HCEC 1CT (cell line): Measurements from ENCODE around the gene SYCP2.
"Not testable (repeated sequence)": the region's sequence is repeated elsewhere in the genome, so short reads cannot be mapped to it uniquely, and the experiment has no call there.

Experiments used
- DNase-seq: peaks from one replicate; pipeline ENCODE4 v3.0.0-alpha.2; 2017

SYCP2 gene, protein sequence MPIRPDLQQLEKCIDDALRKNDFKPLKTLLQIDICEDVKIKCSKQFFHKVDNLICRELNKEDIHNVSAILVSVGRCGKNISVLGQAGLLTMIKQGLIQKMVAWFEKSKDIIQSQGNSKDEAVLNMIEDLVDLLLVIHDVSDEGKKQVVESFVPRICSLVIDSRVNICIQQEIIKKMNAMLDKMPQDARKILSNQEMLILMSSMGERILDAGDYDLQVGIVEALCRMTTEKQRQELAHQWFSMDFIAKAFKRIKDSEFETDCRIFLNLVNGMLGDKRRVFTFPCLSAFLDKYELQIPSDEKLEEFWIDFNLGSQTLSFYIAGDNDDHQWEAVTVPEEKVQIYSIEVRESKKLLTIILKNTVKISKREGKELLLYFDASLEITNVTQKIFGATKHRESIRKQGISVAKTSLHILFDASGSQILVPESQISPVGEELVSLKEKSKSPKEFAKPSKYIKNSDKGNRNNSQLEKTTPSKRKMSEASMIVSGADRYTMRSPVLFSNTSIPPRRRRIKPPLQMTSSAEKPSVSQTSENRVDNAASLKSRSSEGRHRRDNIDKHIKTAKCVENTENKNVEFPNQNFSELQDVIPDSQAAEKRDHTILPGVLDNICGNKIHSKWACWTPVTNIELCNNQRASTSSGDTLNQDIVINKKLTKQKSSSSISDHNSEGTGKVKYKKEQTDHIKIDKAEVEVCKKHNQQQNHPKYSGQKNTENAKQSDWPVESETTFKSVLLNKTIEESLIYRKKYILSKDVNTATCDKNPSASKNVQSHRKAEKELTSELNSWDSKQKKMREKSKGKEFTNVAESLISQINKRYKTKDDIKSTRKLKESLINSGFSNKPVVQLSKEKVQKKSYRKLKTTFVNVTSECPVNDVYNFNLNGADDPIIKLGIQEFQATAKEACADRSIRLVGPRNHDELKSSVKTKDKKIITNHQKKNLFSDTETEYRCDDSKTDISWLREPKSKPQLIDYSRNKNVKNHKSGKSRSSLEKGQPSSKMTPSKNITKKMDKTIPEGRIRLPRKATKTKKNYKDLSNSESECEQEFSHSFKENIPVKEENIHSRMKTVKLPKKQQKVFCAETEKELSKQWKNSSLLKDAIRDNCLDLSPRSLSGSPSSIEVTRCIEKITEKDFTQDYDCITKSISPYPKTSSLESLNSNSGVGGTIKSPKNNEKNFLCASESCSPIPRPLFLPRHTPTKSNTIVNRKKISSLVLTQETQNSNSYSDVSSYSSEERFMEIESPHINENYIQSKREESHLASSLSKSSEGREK (N-terminal part only)

DNA sequence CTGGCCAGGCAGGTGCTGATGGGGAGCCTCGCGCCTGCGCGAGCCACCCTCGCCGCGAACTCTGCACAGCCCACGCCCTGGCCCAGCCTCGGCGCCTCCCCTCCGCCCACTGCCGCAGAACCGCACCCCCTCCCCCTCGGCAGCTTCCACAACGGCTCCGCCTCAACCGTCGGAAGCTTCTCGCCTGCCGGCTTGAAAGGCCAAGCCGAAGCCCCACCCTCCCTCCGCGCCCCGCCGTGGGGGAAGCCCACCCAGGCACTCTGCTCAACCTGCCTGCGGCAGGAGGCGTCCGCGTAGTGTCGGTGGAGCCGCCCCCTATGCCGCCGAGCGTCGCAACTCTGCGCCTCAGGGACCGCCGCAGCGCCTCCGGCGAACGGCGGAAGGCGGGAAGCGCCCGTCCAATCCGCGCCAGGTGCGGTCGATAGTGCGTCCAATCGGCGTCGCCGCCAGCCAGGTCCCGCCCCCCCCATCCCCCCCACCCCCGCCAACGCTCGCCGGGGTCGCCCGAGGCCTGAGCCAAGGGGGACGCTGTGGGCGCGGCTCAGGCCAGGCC lies at the start of gene SYCP2:
Gene SYCP2 (minus strand): TSS at position 342 of the 553 bp plus-strand sequence. CDS start 11,224 bp downstream, outside the sequence.
- DNase-seq: no peak

DNA sequence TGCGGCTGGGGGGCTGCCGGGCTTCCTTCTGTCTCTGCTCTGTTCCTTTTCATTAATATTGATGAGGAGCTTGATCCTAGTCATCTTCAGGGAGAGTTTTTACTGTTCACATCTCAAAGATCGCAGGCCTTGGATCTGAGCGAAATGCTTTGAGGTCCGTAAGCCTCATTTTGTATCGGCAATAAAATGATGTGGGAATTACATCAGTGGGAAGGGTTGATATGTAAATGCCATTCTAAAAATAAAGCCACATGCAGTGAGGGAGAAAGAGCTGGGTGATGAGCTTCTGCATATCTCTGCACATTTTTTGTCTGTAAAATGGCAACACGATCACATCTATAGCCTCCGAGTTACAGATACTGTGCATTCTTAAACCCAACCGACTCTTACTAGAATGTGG lies 49.6 kb upstream of the SYCP2 start:
- no peak for DNase-seq

DNA sequence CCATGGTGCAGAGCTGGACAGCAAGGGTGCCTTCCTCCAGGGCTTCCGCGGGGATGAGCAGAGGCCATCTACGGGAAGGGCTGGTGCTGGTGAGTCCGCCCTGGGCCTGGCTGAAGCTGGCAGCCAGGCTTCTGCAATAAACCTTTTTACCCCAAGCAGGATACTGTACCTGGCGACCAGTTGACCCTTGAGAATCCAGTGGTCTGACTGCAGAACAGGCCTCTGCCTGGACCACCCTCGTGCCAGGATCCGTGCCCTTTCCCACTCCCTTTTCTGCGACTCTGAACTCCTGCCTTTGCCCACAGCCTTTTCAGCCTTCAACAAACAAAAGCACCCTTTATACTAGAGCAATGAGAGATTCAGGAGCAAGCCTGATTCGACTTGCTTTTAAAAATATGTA lies 43.6 kb upstream of the SYCP2 start:
- no peak for DNase-seq

DNA sequence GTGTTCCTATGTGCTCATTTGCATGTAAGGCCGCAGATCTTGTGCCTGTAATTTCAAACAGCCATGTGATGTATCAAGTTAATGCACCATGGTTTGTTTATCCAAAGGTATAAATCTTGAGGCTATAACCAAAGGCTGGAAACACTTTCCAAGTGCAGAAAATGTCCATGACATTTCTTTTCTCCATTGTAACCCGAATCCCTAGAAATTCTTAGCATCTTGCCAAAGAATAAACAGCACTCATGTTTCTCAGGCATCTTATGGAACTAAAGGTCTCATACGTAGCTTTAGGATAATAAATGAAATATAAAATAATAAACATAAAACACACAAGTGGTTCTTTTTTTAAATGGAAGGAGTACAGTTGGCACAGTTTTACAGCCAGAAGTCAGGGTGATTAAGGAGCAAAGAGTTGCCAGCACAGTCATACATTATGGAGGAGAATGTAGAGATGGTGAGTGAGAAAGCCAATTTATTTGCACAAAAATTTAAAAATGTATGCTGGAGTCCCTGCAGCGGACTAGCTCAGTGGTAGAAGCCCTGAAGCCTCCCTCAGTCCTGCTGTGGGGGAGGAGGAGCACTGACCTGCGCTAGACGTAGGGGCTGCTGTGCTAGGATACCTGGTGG lies 42.8 kb upstream of the SYCP2 start:
- no peak for DNase-seq

DNA sequence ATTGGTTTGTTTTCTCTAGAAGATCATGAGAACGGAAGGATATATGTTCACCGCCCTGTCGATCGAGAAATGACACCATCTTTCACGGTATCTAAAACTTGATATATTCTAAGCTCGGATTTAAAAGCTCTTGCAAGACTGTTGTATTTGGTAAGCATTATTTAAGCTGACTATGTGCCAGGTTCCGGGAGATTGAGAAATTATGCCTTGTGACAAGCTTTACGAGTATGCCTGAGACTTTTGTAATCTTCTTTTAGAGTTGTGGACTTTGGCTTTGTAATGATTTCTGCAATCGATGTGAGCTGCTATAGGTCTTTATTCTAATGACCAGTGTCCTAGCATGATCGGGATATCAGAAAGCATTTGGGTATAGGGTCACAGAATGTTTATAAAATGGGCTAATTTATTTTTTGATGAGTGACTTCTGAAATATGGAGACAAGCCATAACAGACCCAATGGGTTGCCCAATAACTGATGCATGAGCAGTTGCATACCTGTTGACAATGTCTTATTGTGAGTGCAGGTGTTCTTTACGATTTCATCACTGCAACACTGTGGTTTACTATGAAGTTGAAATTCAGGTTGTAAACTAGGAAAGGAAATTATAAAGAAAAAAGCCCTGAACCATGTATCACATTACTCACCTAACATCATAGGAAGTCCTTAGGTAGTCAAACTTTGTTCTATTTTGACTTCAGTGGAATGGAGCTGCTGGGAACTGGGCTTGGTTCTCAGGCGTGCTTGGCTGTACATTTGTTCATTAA lies 38.8 kb upstream of the SYCP2 start:
- DNase-seq: no peak

DNA sequence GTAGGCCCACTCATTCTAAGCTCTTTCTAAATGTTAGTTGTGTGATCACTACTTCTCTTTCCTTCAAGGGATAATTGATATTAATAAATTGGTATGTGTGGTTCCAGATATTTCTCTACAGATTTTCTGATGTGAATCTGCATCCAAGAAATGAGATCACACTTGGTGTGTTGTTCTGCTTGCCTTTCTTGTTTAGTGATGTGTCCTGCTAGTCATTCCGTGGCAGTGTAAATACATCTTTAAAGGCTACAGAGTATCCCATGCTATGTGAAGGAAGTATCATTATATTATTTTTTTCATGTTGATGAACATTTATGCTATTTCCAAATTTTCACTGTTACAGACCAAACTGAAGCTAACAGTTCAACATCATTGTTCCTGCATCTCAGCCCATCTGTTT lies 38.0 kb upstream of the SYCP2 start:
- no peak for DNase-seq

DNA sequence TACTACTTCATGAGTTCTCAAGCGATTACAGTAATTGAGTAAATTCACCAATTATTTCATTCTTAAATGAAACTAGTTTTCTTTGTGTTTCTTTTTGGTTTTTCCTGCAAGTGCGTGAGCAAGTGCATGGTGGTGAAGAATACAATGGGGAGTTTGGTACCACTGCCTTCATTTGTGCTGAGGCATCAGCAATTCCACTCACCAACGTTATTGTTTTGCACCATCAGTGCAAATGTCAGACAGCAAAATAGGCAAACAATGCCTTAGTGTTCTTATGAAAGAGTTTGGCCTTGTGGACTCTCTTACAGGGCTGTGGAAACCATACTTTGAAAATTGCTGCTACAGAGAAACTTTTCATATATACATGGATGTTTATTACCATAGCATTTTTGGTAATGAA lies 33.0 kb upstream of the SYCP2 start:
- DNase-seq: no peak

DNA sequence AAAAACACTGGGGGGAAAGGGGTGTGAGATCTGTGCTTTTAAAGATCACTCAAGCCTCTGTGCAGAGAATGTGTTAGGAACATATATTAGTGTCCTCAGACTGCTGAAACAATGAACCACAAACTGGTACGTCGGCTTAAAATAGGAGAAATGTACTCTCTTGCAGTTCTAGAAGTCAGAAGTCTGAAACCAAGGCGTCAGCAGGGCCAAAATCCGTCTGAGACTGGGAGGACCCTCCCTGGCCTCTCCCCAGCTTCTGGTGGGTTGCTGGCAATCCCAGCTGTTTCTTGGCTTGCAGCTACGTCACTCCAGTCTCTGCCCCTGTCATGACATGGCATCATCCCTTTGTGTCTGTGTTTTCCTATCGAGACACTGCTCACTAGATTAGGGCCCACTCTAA lies 28.7 kb upstream of the SYCP2 start:
- no peak for DNase-seq

DNA sequence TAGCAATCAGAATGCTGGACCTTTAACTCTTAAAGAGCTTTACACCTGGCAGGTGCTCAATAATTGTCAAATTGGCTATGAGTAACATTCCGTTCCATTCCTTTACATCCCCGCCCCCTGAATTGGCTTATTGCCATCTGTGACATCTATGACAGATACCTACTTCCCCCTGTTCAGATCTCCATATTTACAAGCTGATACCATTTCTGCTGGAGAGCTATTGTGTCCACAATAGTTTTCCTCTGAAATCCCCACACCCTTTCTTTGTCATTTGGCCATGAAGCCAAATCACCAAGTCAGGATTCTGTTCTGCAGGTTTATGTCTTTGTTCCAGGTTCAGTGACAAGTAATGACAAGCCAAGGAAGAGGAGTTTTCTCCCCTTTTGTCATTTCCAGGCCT lies 28.0 kb upstream of the SYCP2 start:
- no peak for DNase-seq

DNA sequence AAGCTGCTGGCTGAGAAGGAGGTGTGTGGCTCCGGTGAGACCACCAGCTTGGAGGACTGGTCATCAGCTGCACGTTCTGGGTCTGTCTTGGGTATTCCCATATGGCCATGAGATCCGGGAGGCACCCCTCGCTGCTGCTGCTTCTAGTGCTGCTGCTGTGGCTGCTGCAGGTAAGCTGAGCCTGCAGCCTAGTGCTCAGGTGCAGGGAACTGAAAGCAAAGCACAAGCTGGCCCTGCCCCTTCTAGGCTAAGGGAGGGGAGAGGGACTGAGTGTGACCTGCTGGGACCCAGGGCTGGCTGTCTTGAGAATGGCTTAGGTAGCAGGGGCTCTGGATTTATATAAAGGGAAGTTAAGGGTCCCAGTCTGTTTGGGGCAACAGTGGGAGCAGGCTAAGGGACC lies 25.2 kb upstream of the SYCP2 start:
- no peak for DNase-seq

DNA sequence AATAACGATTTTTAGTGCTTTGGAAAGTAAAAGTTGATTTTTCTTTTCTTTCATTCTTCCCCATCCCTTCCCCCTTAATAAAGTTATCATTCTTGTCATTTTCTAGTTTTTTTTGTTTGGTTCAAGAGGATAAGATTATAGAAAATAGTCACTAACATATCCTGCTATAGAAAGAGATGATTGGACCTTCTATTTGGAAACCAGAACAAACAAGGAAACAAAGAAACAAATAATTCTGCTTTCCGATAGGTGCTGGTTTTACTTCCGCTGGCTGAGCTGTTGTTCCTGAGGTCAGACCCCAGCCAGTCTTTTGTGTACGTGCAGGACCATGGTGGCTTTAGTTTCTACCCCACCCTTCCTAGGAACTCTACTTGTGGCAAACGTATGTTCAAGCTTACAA lies 24.7 kb upstream of the SYCP2 start, which contains the start of gene CDH26:
Gene CDH26 (plus strand): TSS at position 301 of the 400 bp plus-strand sequence. CDS start 304 bp downstream, outside the sequence.
- no peak for DNase-seq

DNA sequence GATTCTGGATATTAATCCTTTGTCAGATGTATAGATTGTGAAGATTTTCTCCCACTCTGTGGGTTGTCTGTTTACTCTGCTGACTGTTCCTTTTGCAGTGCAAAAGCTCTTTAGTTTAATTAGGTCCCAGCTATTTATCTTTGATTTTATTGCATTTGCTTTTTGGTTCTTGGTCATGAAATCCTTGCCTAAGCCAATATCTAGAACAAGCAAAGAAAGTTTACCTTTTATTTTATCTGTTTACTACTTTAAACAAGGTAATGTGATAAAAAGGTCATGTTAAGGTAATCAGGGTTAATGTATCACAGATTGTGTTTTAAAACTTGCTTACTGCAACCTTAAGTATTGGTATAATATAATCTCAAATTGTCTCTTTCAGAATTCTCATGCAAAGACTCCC lies 24.1 kb upstream of the SYCP2 start:
- DNase-seq: not testable (repeated sequence)

DNA sequence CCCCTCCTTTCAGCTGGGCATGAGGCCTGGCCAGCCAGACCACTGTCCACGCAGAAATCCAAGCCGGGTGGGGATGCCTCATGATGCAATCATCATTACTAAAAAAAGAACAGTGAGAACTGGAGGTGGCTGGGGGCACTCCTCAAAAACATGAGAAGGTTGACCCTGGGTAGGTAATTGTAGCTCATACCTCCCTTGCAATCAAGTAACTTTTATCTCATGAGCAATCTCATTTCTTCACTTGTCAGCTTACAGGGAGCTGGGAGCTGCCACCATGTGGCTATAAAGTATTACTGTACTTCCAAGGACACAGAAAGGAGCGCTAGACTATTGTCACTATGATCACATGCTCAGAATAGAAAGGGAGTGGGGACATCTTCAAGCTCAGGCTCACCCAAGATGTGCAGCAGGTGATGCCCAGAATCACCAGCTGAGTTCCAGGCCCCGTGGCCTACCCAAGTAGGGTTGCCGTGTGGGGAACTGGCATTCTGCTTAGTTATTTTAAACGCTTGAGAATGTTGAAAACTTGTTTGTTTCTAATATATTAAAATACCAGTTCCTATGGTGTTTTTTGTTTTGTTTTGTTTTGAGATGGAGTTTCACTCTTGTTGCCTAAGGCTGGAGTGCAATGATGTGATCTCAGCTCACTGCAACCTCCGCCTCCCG lies 21.8 kb upstream of the SYCP2 start:
- DNase-seq: peak; percentile 17

DNA sequence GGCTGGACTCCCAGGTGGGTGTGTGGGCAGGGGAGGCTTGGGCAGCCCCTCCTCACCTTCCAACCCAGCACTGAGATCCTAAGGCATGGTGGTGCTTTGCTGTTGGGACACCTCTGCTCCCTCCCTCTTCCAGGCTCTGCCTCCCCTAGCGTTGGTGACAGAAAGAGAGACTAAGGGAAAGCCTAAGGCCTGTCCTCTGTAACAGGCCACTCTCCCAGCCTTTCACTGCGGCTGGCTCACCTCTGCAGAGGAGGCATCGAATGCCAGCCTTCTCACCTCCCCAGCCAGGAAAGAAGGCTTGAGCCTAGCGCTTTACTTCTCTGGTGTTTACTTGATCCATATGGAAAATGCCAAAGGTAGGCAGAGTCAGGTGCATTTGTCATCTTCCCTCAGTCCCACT lies 21.3 kb upstream of the SYCP2 start:
- DNase-seq: no peak

DNA sequence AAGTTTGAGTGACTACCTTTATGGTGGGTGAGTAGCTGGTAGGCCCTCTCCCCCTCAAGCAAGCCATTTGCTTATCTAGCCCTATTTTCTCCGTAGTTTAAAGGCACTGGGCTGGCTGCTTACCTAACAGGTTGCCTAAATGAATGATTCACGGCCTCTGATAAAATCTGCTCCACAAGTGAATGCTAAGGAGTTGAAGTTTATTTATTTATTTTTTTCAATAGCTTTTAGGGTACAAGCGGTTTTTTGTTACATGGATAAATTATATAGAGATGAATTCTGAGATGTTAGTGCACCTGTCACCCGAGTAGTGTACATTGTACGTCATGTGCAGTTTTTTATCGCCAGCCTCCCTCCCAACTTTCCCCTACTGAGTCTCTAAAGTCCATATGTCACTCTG lies 16.5 kb upstream of the SYCP2 start:
- no peak for DNase-seq

DNA sequence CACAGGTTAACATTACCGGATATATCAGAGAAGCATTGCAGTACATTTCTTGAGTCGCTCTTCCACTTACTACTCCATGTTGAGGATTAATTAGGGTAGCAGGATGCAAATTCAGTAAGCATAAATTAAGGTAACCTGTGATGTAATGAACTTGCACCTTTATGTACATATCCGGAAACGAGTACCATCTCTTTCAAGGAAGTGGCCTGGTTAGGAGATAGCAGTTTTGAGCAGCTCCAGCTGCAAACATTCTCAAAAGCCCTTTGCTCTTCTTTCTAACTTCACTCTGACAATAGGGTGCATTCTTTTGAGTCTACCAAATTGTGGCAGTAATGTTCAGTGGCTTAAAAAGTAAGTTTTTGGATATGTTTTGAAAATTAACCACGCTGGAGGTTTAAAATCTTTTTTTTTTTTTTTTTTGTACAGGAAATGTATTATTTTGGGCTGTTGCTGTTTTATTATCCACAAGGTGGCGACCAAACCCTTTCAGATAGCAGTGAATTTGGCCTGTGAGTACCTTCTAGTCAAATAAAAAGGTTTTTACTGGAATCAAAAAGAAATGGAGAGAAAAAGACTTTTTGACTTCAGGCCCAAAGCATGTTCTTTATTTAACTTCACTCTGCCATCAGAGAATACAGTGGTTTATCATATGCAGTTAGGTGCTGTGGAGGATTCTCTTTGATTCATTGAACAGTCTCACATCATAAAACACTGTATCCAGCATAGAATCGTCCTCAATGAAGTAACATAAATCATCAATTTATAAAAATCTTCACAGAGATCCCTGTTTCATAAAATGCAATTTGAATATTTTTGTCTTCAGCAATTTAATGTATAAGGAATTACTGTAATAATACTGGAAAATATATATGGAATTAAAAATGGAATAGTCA lies 15.6 kb upstream of the SYCP2 start:
- peak; percentile 35 for DNase-seq

DNA sequence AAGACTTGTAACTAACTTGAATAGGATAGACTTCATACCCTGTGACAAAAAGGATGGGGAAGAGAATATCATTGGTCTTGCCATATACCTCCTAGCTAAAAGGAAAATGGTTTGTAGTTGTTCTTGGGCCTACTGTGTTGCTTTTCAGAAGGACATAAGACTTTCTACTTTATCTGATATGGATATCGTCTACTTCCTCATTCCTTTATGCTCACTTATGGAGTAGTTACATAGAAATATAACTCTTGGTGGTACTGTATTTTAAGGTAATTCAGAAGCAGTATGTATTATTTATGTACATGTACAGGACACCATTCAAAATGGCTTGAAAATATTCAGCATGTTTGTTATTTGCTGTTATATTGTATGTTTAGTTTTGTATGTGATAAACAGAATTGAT lies 14.8 kb upstream of the SYCP2 start:
- DNase-seq: no peak

DNA sequence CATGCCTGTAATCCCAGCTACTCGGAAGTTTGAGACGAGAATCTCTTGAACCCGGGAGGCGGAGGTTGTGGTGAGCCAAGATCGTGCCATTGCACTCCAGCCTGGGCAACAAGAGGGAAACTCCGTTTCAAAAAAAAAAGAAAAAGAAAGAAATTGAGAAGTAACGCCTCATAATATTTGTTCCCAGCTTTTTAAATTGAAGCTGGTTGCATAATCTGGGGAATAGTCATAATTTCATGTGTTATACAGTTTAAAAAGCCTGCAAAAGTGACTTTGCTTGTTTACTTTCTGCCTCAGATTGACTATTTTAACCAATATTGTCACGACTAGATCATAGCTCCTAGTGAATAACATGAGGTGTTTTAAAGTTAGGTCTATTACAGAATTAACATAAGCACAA lies 13.9 kb upstream of the SYCP2 start:
- DNase-seq: no peak

DNA sequence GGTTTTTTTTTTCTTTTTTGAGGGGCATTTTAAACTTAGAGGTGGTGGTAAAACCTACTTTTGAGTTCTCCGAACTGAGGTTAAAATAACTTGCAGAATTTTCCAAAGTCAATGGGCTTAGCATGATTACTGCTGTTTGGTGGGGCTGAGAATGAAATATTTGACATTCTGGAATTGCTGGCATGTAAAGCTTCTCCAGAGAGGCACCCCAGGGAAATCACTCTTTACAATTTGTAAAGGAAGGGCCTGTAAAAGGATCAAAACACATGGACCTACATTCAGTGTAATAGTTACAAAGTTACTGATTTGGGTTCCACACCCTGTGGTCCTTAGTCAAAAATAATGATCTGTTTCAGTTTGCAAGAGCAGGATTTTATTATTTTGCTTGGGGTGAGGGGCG lies 12.3 kb upstream of the SYCP2 start:
- no peak for DNase-seq

DNA sequence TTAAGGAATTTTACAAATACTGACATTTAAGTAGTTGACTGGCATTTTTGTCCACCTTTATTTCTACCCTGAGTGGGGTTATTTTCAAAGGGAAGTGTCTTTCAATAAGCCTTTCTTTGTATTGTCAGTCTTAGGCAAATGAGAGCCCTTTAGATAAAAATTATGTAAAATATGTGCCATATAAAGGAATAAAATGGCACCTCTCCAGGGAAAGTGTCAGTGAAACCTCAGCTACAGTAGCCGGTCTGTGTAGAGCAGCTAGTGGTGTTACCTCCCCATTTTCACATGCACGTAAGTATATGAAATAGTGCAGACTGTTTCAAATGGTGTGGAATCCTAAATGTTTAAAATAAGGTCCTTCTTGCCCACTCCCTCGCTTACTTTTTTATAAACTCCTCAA lies 11.7 kb upstream of the SYCP2 start:
- no peak for DNase-seq
